Measurements from ENCODE around the gene MIP. TPM values are rescaled to one million over a fixed set of nuclear protein-coding genes. Genes with fewer than 3 reads are reported as not detected.

The MIP gene
- total and polyA plus RNA-seq, 2 of the 4 experiments (the other 2 are of a cell fraction), result not detected

- Histone ChIP-seq H3K4me2 (ENCODE audit: low read depth, low read length) (peak within 1 kb of the TSS; percentile 84), H3K79me1 (ENCODE audit: low read depth in 1 of 2, low read length in 2 of 2) (peaks cover 31 to 42% of the 10 kb centered on the region in 2 experiments), H2BK20ac (ENCODE audit: low read depth, low read length) (no peak within 1 kb of the TSS), H2BK5ac (ENCODE audit: low read depth, low read length, poor library complexity, severe bottlenecking) (peak within 1 kb of the TSS; percentile 77), H3K36me3 (ENCODE audit: control insufficient read depth, insufficient read depth, low read length) (peaks cover 5% of the 10 kb centered on the region), H3K14ac (replicated peaks; ENCODE audit: low read depth, low read length) (peak within 1 kb of the TSS; percentile 86), H3K9me1 (ENCODE audit: insufficient read depth, low read length) (peaks cover 15% of the 10 kb centered on the region; the same call in 1 of the 2 replicates), H2AFZ (replicated peaks; ENCODE audit: low read length, poor library complexity) (peak within 1 kb of the TSS; percentile 87), H2BK15ac (ENCODE audit: low read depth, low read length) (no peak within 1 kb of the TSS), H4K5ac (ENCODE audit: low read depth, low read length) (peak within 1 kb of the TSS; percentile 81), H3K27ac (ENCODE audit: insufficient read depth, low read length) (peak within 1 kb of the TSS; percentile 64), H3K4me3 (ENCODE audit: insufficient read depth, low read depth, low read length) (peak within 1 kb of the TSS; percentile 84), H3K9me3 (ENCODE audit: control insufficient read depth, insufficient read depth, low read length) (no peaks in the 10 kb centered on the region), H4K8ac (ENCODE audit: low read depth in 2 of 2, low read length in 2 of 2) (peak within 1 kb of the TSS; percentile 82 to 97), H3K27me3 (ENCODE audit: control insufficient read depth, insufficient read depth, low read length) (no peaks in the 10 kb centered on the region), H2AK5ac (ENCODE audit: low read depth, low read length) (peak within 1 kb of the TSS; percentile 33), H3K56ac (ENCODE audit: extremely low read depth, insufficient read depth, low read length) (peak within 1 kb of the TSS; percentile 88), H3K23ac (ENCODE audit: low read depth, low read length) (peak within 1 kb of the TSS; percentile 86), H3K4me1 (ENCODE audit: control insufficient read depth, insufficient read depth, low read length) (peaks cover 4% of the 10 kb centered on the region), H3K18ac (ENCODE audit: low read depth, low read length) (peak within 1 kb of the TSS; percentile 77), H4K91ac (ENCODE audit: insufficient read depth, low read depth, low read length) (peak within 1 kb of the TSS; percentile 80), H2AK9ac (replicated peaks; ENCODE audit: low read depth, low read length, poor library complexity) (peak within 1 kb of the TSS; percentile 91), H3K4ac (ENCODE audit: low read depth, low read length) (peak within 1 kb of the TSS; percentile 85), H3K9ac (ENCODE audit: low read depth, low read length) (peak within 1 kb of the TSS; percentile 86), H2BK120ac (ENCODE audit: low read depth, low read length) (peak within 1 kb of the TSS; percentile 18), H4K20me1 (ENCODE audit: insufficient read depth, low read length) (no peaks in the 10 kb centered on the region)
- ChIA-PET CTCF (no interaction called here), POLR2A (ENCODE audit: unreplicated experiment) (no interaction called here)
- DNase-seq (peak; percentile 90), ATAC-seq (ENCODE audit: low read depth) (peak; percentile 93)
- WGBS, 2 experiments (ENCODE audit: extremely low coverage in 2 of 2, insufficient read length in 1 of 2), result 0% methylated on average over 29 of the region's 43 CpGs; no CpG with 5 or more reads in 1 of the 2 experiments
- TF ChIP-seq ELK1 (IDR thresholded peaks at IDR 0.05; ENCODE audit: borderline replicate concordance, low read depth, low read length), result no peak
- peak; percentile 97 for TF ChIP-seq USF2 (IDR thresholded peaks at IDR 0.05; ENCODE audit: low read depth, low read length)
- TF ChIP-seq FOS (IDR thresholded peaks at IDR 0.05; ENCODE audit: low read depth, low read length), result no peak
- no peak for TF ChIP-seq CHD1 (IDR thresholded peaks at IDR 0.05; ENCODE audit: low read depth, low read length)
- TF ChIP-seq POLR2A (IDR thresholded peaks at IDR 0.05; ENCODE audit: low read depth, low read length), result peak; percentile 85
- TF ChIP-seq BHLHE40 (IDR thresholded peaks at IDR 0.05; ENCODE audit: low read depth, low read length), result peak; percentile 58
- peak; percentile 93 for TF ChIP-seq MAZ (IDR thresholded peaks at IDR 0.05; ENCODE audit: borderline replicate concordance, low read depth, low read length)
- TF ChIP-seq MAFK (IDR thresholded peaks at IDR 0.05; ENCODE audit: low read depth, low read length), result 0 out of 2 replicates have a peak, but pooled peaks have one; percentile 0
- TF ChIP-seq MXI1 (IDR thresholded peaks at IDR 0.05; ENCODE audit: borderline replicate concordance, low read depth, low read length), result peak; percentile 99
- TF ChIP-seq CTCF (conservative IDR thresholded peaks at IDR 0.05; ENCODE audit: low read depth, low read length), result peak; percentile 36
- TF ChIP-seq NFE2L2 (IDR thresholded peaks at IDR 0.05; ENCODE audit: low read depth, low read length), result no peak
- dilution Hi-C loops (cut with HindIII; ENCODE audit: low sequenced_read_pairs, unreplicated experiment) (no loop called here), intact Hi-C loops (cut with micrococcal nuclease) (no loop called here), in situ Hi-C loops (cut with MboI; ENCODE audit: low sequenced_read_pairs) (loop anchor here (10.0 kb wide), 1 partner anchor 114 kb away; no protein-coding TSS in a partner anchor)
- BruUV-seq (replicated peaks), result no TSS peak
Measured at GRCh38 chr12:56468216-56469006, 14.0 kb upstream of the MIP start, which contains the start of gene SPRYD4. Gene SPRYD4 (plus strand): TSS chr12:56468578. CDS start chr12:56468592, 14 bp downstream.
